ENCODE data around the gene POLR2L. TPM values are rescaled to one million over a fixed set of nuclear protein-coding genes. Genes with fewer than 3 reads are reported as not detected.
A peak's percentile ranks its signal among the peaks of the same experiment; 100 is the strongest.

The POLR2L gene
- total RNA-seq, 1 experiment from 2014 or later = 107 TPM

DNA sequence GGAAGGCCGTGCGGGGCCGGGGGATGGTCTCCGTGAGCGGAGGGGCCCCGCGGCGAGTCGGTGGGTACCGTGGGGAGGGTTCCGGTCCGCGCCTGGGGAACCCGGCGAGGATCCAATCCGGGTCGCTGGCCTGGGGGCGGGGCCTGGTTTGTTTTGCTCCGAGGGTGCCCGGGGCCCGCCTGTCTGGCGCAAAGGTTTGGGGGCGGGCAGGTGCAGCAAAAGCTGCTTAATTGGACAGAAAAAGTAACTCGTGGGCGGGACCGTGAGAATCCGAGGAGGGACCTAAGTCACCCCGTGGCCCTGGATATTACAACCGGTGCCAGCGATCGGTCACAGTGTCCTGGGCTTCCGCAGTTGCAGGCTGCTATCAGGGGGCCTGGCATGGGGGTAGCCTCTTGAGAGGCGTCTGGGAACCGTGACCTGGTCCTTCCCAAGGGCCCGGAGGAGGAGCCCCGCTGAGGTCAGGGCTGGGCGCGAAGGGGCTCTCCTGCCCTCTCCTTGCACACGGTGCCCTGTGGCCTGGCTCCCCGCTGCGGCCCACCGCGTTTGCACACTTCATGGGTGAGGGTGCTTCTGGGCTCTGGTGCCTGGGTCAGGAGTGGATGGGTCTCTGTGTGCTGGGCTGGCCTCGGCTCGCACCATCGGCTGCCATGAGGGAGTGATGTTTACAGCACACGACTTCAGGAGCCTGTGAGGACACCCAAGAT, 22.2 kb downstream of the POLR2L start:
- Mint-ChIP-seq H3K9me3 (ENCODE audit: low read depth, unreplicated experiment) (no peaks in the 10 kb centered on the region), H3K27ac (ENCODE audit: unreplicated experiment) (peak overlapping the region; percentile 88), H3K4me3 (ENCODE audit: low read depth, unreplicated experiment) (peak overlapping the region; percentile 77), H3K36me3 (ENCODE audit: insufficient read depth, unreplicated experiment) (peaks cover 76% of the 10 kb centered on the region), H3K27me3 (ENCODE audit: unreplicated experiment) (no peaks in the 10 kb centered on the region), H3K4me1 (ENCODE audit: low read depth, unreplicated experiment) (peaks cover 14% of the 10 kb centered on the region)
- BruUV-seq (replicated peaks) = TSS peak; percentile 47
- TF ChIP-seq, protein P1, sequence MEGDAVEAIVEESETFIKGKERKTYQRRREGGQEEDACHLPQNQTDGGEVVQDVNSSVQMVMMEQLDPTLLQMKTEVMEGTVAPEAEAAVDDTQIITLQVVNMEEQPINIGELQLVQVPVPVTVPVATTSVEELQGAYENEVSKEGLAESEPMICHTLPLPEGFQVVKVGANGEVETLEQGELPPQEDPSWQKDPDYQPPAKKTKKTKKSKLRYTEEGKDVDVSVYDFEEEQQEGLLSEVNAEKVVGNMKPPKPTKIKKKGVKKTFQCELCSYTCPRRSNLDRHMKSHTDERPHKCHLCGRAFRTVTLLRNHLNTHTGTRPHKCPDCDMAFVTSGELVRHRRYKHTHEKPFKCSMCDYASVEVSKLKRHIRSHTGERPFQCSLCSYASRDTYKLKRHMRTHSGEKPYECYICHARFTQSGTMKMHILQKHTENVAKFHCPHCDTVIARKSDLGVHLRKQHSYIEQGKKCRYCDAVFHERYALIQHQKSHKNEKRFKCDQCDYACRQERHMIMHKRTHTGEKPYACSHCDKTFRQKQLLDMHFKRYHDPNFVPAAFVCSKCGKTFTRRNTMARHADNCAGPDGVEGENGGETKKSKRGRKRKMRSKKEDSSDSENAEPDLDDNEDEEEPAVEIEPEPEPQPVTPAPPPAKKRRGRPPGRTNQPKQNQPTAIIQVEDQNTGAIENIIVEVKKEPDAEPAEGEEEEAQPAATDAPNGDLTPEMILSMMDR (IDR thresholded peaks at IDR 0.05; ENCODE audit: unreplicated experiment) = no peak
- intact Hi-C loops (cut with micrococcal nuclease; ENCODE audit: unreplicated experiment) = no loop called here
- DNase-seq = peak; percentile 93
- CTCF ChIA-PET = interaction anchor here (0.7 to 1.7 kb wide), 6 partner anchors 9 to 24 kb away, joined by 3 to 9 read pairs (median 5); partner anchors contain the start of genes RPLP2 and TSPAN4

DNA sequence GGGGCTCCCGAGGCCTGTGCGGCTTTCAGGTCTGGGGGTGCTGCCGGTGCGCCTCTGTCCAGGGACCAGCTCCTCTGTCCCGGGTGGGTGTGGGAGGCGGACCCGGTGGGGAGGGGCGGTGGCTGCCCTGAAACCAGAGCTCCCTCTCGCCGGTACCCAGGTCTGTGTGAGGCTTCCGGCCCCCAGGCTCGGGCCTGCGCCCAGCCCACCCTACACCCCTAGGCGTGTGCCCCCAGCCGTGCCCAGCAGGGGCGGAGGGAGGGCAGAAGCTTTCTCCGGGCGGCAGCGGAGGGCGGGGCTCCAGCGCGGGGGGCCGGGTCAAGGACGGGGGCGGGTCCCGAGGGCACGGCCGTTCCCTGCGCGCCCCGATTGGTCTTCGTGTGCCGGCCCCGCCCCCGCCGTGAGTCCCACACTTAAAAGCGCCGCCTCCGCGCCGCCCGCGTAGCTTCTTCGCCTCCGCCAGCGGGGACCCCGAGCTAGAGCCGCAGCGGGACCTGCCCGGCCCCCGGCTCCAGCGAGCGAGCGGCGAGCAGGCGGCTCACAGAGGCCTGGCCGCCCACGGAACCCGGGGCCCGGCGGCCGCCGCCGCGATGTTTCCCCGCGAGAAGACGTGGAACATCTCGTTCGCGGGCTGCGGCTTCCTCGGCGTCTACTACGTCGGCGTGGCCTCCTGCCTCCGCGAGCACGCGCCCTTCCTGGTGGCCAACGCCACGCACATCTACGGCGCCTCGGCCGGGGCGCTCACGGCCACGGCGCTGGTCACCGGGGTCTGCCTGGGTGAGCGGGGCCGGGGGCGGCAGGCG, 23.0 kb downstream of the POLR2L start:
- Mint-ChIP-seq H3K9me3 (ENCODE audit: low read depth, unreplicated experiment) (no peaks in the 10 kb centered on the region), H3K4me3 (ENCODE audit: low read depth, unreplicated experiment) (peak overlapping the region; percentile 77), H3K27me3 (ENCODE audit: unreplicated experiment) (no peaks in the 10 kb centered on the region), H3K36me3 (ENCODE audit: insufficient read depth, unreplicated experiment) (peaks cover 76% of the 10 kb centered on the region), H3K4me1 (ENCODE audit: low read depth, unreplicated experiment) (peaks cover 9% of the 10 kb centered on the region), H3K27ac (ENCODE audit: unreplicated experiment) (peak overlapping the region; percentile 88)
- peak; percentile 93 for DNase-seq
- CTCF ChIA-PET = interaction anchor here (0.6 to 1.7 kb wide), 7 partner anchors 9 to 961 kb away, joined by 3 to 9 read pairs (median 5); partner anchors contain the start of genes RPLP2 and TSPAN4
- BruUV-seq (replicated peaks) = no TSS peak
- TF ChIP-seq, protein P1 (IDR thresholded peaks at IDR 0.05; ENCODE audit: unreplicated experiment) = no peak
- intact Hi-C loops (cut with micrococcal nuclease; ENCODE audit: unreplicated experiment) = no loop called here

DNA sequence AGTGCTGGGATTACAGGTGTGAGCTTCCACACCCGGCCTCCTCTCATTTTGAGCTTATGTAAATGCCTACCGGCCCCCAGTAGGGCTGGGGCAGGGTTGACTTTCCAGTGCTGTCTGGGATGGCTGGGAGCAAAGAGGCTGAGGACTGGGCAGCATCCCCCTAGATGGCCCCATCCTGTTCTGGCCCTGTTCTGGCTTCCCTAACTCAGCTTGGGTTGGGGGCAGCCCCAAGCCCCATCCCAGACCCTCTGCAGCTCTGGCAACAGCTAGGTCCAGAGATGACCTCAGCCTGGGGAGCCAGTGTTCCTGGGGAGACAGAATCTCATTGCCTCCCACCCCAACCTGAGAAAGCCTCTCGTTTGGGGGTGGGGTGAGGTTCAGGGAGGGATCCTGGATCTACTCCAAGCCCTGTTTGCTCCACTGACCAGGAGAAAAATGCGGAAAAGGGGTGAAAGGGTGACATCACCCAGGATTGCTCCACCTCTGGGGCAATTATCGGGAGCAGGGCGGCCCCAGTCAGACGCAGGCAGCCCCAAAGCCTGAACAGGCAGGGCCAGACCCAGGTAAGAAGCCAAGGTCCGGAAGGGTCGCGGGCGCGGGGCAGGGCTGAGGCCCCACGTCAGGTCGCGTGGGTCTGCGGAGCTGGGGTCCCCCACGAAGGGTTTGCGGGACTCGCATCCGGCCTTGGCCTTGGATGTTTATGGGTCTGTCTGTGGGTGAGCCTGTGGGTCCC, 23.8 kb downstream of the POLR2L start, which contains the start of gene PNPLA2:
TSS of gene PNPLA2 (plus strand) at position 519 of the 733 bp plus-strand sequence. CDS start 805 bp downstream, outside the sequence.
- Mint-ChIP-seq H3K4me1 (ENCODE audit: low read depth, unreplicated experiment) (peaks cover 9% of the 10 kb centered on the region), H3K36me3 (ENCODE audit: insufficient read depth, unreplicated experiment) (peaks cover 76% of the 10 kb centered on the region), H3K4me3 (ENCODE audit: low read depth, unreplicated experiment) (peak within 1 kb of the TSS; percentile 77), H3K27ac (ENCODE audit: unreplicated experiment) (peak within 1 kb of the TSS; percentile 88), H3K27me3 (ENCODE audit: unreplicated experiment) (no peaks in the 10 kb centered on the region), H3K9me3 (ENCODE audit: low read depth, unreplicated experiment) (no peaks in the 10 kb centered on the region)
- CTCF ChIA-PET = interaction anchor here (0.6 to 1.7 kb wide), 6 partner anchors 8 to 962 kb away, joined by 3 to 9 read pairs (median 4); no protein-coding TSS in a partner anchor
- intact Hi-C loops (cut with micrococcal nuclease; ENCODE audit: unreplicated experiment) = no loop called here
- BruUV-seq (replicated peaks) = no TSS peak
- DNase-seq = peak; percentile 79
- TF ChIP-seq, protein P1 (IDR thresholded peaks at IDR 0.05; ENCODE audit: unreplicated experiment) = no peak

DNA sequence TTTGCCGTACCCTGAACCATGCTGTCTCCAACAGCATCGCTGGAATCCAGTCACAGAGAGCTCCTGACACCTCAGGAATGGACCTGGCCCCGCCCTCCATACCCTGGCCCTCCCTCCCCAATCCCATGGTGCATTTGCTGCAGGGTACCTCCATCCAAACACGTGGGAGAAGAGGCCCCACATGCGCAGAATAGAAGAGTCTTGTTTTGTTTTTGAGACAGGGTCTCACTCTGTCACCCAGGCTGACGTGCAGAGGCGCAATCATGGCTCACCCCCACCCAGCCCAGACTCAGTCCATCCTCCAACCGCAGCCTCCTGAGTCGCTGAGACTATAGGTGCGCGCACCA, 25.9 kb downstream of the POLR2L start:
- Mint-ChIP-seq H3K36me3 (ENCODE audit: insufficient read depth, unreplicated experiment) (peaks cover 76% of the 10 kb centered on the region), H3K9me3 (ENCODE audit: low read depth, unreplicated experiment) (no peaks in the 10 kb centered on the region), H3K27me3 (ENCODE audit: unreplicated experiment) (no peaks in the 10 kb centered on the region), H3K27ac (ENCODE audit: unreplicated experiment) (no peak overlapping the region), H3K4me1 (ENCODE audit: low read depth, unreplicated experiment) (peaks cover under 1% of the 10 kb centered on the region), H3K4me3 (ENCODE audit: low read depth, unreplicated experiment) (no peak overlapping the region)
- no TSS peak for BruUV-seq (replicated peaks)
- CTCF ChIA-PET = no interaction called here
- intact Hi-C loops (cut with micrococcal nuclease; ENCODE audit: unreplicated experiment) = no loop called here
- TF ChIP-seq, protein P1 (IDR thresholded peaks at IDR 0.05; ENCODE audit: unreplicated experiment) = no peak
- no peak for DNase-seq
